Hepatocyte (in vitro differentiated cells): Measurements from ENCODE around the gene DNER. TPM values are rescaled to one million over a fixed set of nuclear protein-coding genes. Genes with fewer than 3 reads are reported as not detected.

Experiments used
- DNase-seq: peaks from one replicate; pipeline ENCODE4 v3.0.0-alpha.2; 2016; ENCODE audit warnings: low spot score
- H2AFZ ChIP-seq: fragments of 200-600 bp; sonication (generic); 2 replicates; pipeline ENCODE4 v1.6.0; 2016; ENCODE audit warnings: antibody characterized with exemption, mild to moderate bottlenecking
- H3K27ac ChIP-seq: fragments of 200-600 bp; sonication (generic); 2 replicates; pipeline ENCODE4 v1.5.1; 2016; ENCODE audit warnings: mild to moderate bottlenecking
- H3K27me3 ChIP-seq: fragments of 200-600 bp; sonication (generic); 2 replicates; pipeline ENCODE4 v1.6.1; 2016
- H3K36me3 ChIP-seq: fragments of 200-600 bp; sonication (generic); replicated peaks from 2 replicates; pipeline ENCODE4 v1.5.1; 2016; ENCODE audit warnings: low read depth; ENCODE audit not compliant: insufficient read depth
- H3K4me1 ChIP-seq: fragments of 200-600 bp; sonication (generic); 2 replicates; pipeline ENCODE4 v1.5.1; 2016; ENCODE audit warnings: mild to moderate bottlenecking, moderate library complexity; ENCODE audit not compliant: insufficient read depth
- H3K4me2 ChIP-seq: fragments of 200-600 bp; sonication (generic); 2 replicates; pipeline ENCODE4 v1.6.0; 2016
- H3K4me3 ChIP-seq: fragments of 200-600 bp; sonication (generic); 2 replicates; pipeline ENCODE4 v1.5.1; 2016; ENCODE audit warnings: mild to moderate bottlenecking
- H3K79me2 ChIP-seq: fragments of 200-600 bp; sonication (generic); 2 replicates; pipeline ENCODE4 v1.6.0; 2017; ENCODE audit warnings: mild to moderate bottlenecking
- H3K9me2 ChIP-seq: fragments of 200-600 bp; sonication (generic); replicated peaks from 2 replicates; pipeline ENCODE4 v1.6.0; 2017; ENCODE audit warnings: mild to moderate bottlenecking; ENCODE audit not compliant: insufficient read depth
- H3K9me3 ChIP-seq: fragments of 200-600 bp; sonication (generic); 2 replicates; pipeline ENCODE4 v1.5.1; 2016; ENCODE audit warnings: low read depth, mild to moderate bottlenecking
- H4K20me1 ChIP-seq: fragments of 200-600 bp; sonication (generic); 2 replicates; pipeline ENCODE4 v1.6.0; 2016; ENCODE audit warnings: mild to moderate bottlenecking; ENCODE audit not compliant: insufficient read depth, poor library complexity, severe bottlenecking
- EZH2 ChIP-seq: fragments of 200-600 bp; sonication (generic); IDR thresholded peaks from 2 replicates; pipeline ENCODE4 v1.6.1; 2016; ENCODE audit warnings: antibody characterized with exemption, mild to moderate bottlenecking, borderline replicate concordance
- EZH2phosphoT487 ChIP-seq: fragments of 200-600 bp; sonication (generic); IDR thresholded peaks from one replicate; pipeline ENCODE4 v1.6.1; 2018; ENCODE audit warnings: antibody characterized with exemption, mild to moderate bottlenecking, low read depth, moderate library complexity; ENCODE audit not compliant: unreplicated experiment, severe bottlenecking
- WGBS: methylation state at CpG from one replicate; pipeline ENCODE4 v1.1.6; 2016; ENCODE audit warnings: low lambda C conversion rate; ENCODE audit errors: missing lambda C conversion rate; 5-methylcytosine and 5-hydroxymethylcytosine counted together
- polyA plus RNA-seq: library from polyadenylated mRNA; unstranded; fragments of >200 nt; fragmentation: Nextera tagmentation; extraction: Ambion mirVana; gene quantifications from 2 replicates; pipeline ENCODE4 v1.2.1, GENCODE V29; 2016
- total RNA-seq: library from RNA; depleted of rRNA; stranded (reverse); fragments of >200 nt; gene quantifications from 2 replicates; pipeline ENCODE4 v1.2.3, GENCODE V29; 2014
- TF ChIP-seq, protein P1 (sequence below): fragments of 200-600 bp; sonication (generic); IDR thresholded peaks from 2 replicates; pipeline ENCODE4 v1.5.1; 2016; ENCODE audit warnings: antibody characterized with exemption, mild to moderate bottlenecking; ENCODE audit not compliant: poor library complexity

DNER gene
- total and polyA plus RNA-seq, 2 experiments from 2014 or later: 0.37 TPM; not detected in 1

DNA sequence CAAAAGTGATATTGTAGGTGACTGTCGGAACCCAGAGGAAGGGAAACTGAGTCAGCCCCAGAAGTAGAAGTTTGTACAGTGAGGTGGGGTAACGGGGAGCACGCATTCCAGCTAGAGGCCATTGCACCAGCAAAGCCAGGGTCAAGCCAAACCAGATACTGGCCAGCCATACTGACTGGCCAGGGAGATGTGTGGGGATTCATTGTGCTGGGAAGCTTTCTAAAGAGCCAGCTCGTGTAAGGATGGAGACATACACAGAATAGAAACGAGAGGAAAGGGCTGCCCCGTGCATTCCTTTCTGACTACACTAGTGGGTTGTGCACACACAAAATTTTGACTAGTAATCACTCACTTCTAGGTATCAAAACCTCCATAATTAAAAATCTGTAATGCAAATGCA is 268.0 kb downstream of the DNER start:
- H3K9me3 ChIP-seq: no peaks in the 10 kb centered on the region
- no peaks in the 10 kb centered on the region for H3K36me3 ChIP-seq
- no peaks in the 10 kb centered on the region for H4K20me1 ChIP-seq
- H3K4me2 ChIP-seq: no peak overlapping the region
- no peaks in the 10 kb centered on the region for H3K9me2 ChIP-seq
- peak overlapping the region; percentile 89 for H3K27ac ChIP-seq
- H3K4me3 ChIP-seq: no peak overlapping the region
- H2AFZ ChIP-seq: no peak overlapping the region
- TF ChIP-seq, protein P1, sequence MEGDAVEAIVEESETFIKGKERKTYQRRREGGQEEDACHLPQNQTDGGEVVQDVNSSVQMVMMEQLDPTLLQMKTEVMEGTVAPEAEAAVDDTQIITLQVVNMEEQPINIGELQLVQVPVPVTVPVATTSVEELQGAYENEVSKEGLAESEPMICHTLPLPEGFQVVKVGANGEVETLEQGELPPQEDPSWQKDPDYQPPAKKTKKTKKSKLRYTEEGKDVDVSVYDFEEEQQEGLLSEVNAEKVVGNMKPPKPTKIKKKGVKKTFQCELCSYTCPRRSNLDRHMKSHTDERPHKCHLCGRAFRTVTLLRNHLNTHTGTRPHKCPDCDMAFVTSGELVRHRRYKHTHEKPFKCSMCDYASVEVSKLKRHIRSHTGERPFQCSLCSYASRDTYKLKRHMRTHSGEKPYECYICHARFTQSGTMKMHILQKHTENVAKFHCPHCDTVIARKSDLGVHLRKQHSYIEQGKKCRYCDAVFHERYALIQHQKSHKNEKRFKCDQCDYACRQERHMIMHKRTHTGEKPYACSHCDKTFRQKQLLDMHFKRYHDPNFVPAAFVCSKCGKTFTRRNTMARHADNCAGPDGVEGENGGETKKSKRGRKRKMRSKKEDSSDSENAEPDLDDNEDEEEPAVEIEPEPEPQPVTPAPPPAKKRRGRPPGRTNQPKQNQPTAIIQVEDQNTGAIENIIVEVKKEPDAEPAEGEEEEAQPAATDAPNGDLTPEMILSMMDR: no peak
- TF ChIP-seq EZH2 (no peak), EZH2phosphoT487 (no peak)
- no peaks in the 10 kb centered on the region for H3K27me3 ChIP-seq
- no peak for DNase-seq
- WGBS: 91% methylated on average over 6 of the region's 6 CpGs
- peaks cover 16% of the 10 kb centered on the region for H3K4me1 ChIP-seq
- no peaks in the 10 kb centered on the region for H3K79me2 ChIP-seq

DNA sequence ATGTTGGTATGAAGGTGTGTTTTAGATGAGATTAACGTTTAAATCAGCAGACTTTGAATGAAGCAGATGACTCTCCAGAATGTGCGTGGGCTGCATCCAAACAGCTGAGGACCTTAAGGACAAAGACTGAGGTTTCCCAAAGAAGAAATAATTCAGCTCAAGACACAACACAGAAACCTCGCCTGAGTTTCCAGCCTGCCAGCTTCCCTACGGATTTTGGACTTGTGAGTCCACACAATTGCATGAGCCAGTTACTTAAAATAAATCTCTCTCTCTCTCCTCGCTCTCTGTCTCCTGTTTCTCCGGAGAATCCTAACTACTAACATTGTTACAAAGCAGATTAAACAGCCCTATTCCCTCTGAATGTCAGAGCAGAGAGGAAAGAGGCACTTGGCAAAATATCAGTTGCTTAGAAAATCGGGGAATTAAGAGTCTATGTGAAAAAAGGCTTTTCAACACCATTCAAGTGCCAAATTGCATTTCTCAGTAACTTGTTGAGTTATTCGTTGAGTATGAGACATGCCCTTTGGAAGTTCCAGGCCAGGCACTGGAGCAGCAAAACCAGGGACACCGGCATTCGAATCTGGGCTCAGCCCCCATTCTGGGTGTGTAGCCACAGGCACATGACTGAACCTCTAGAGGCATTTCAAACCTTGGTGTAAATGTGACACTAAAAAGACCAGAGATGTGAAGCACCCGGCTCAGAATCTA is 268.7 kb downstream of the DNER start:
- Histone ChIP-seq H3K27me3 (no peaks in the 10 kb centered on the region), H3K4me1 (peaks cover 16% of the 10 kb centered on the region), H3K9me2 (no peaks in the 10 kb centered on the region), H2AFZ (peak overlapping the region; percentile 14), H4K20me1 (no peaks in the 10 kb centered on the region), H3K36me3 (no peaks in the 10 kb centered on the region), H3K4me3 (no peak overlapping the region), H3K79me2 (no peaks in the 10 kb centered on the region), H3K9me3 (no peaks in the 10 kb centered on the region), H3K4me2 (peak overlapping the region; percentile 57), H3K27ac (peak overlapping the region; percentile 89)
- TF ChIP-seq, protein P1: no peak
- no peak for TF ChIP-seq EZH2phosphoT487
- DNase-seq: no peak
- WGBS: 75% methylated on average over 11 of the region's 11 CpGs

GRCh38 chr2:229445019-229445418 is 269.3 kb downstream of the DNER start:
- H3K9me3 ChIP-seq: no peaks in the 10 kb centered on the region
- TF ChIP-seq, protein P1: no peak
- TF ChIP-seq EZH2phosphoT487: no peak
- no peak for TF ChIP-seq EZH2
- no peaks in the 10 kb centered on the region for H3K36me3 ChIP-seq
- no peaks in the 10 kb centered on the region for H4K20me1 ChIP-seq
- peak overlapping the region; percentile 57 for H3K4me2 ChIP-seq
- peak; percentile 81 for DNase-seq
- H3K9me2 ChIP-seq: no peaks in the 10 kb centered on the region
- H2AFZ ChIP-seq: peak overlapping the region; percentile 80
- H3K27me3 ChIP-seq: no peaks in the 10 kb centered on the region
- peak overlapping the region; percentile 89 for H3K27ac ChIP-seq
- peaks cover 16% of the 10 kb centered on the region for H3K4me1 ChIP-seq
- no peaks in the 10 kb centered on the region for H3K79me2 ChIP-seq
- no peak overlapping the region for H3K4me3 ChIP-seq
- WGBS: 51% methylated on average over 7 of the region's 7 CpGs
